ENCODE data around the gene ZCCHC14.

ZCCHC14 gene

GRCh38 chr16:87492721-87493607 lies at the start of gene ZCCHC14:
ZCCHC14 (minus strand) TSS chr16:87493024; CDS start chr16:87492238, 786 bp downstream.
- peak; percentile 96 for DNase-seq

GRCh38 chr16:87541872-87542234 lies 49.0 kb upstream of the ZCCHC14 start:
- no peak for DNase-seq

GRCh38 chr16:87541147-87541871 lies 48.5 kb upstream of the ZCCHC14 start:
- DNase-seq = peak; percentile 5

- no peak for DNase-seq
These were observed 48.0 kb upstream of the ZCCHC14 start for GRCh38 chr16:87540897-87541146.

GRCh38 chr16:87540072-87540896 lies 47.5 kb upstream of the ZCCHC14 start:
- no peak for DNase-seq

- no peak for DNase-seq
These were observed 46.3 kb upstream of the ZCCHC14 start for GRCh38 chr16:87539113-87539512.

GRCh38 chr16:87538594-87538993 lies 45.8 kb upstream of the ZCCHC14 start:
- no peak for DNase-seq

- DNase-seq = no peak
These were observed 45.3 kb upstream of the ZCCHC14 start for GRCh38 chr16:87538160-87538559.

- no peak for DNase-seq
These were observed 43.9 kb upstream of the ZCCHC14 start for GRCh38 chr16:87536795-87537142.

GRCh38 chr16:87535855-87536794 lies 43.3 kb upstream of the ZCCHC14 start:
- no peak for DNase-seq

- no peak for DNase-seq
These were observed 42.6 kb upstream of the ZCCHC14 start for GRCh38 chr16:87535457-87535854.

- DNase-seq = no peak
These were observed 41.9 kb upstream of the ZCCHC14 start for GRCh38 chr16:87534751-87535150.

GRCh38 chr16:87534030-87534653 lies 41.3 kb upstream of the ZCCHC14 start:
- DNase-seq = no peak

- no peak for DNase-seq
These were observed 40.2 kb upstream of the ZCCHC14 start for GRCh38 chr16:87533061-87533460.

GRCh38 chr16:87531418-87531817 lies 38.6 kb upstream of the ZCCHC14 start:
- DNase-seq = peak; percentile 10

- no peak for DNase-seq
These were observed 36.1 kb upstream of the ZCCHC14 start for GRCh38 chr16:87528690-87529579.

GRCh38 chr16:87527055-87527724 lies 34.4 kb upstream of the ZCCHC14 start:
- no peak for DNase-seq

GRCh38 chr16:87526238-87526947 lies 33.6 kb upstream of the ZCCHC14 start:
- DNase-seq = no peak

GRCh38 chr16:87525352-87525751 lies 32.5 kb upstream of the ZCCHC14 start:
- no peak for DNase-seq

- no peak for DNase-seq
These were observed 31.6 kb upstream of the ZCCHC14 start for GRCh38 chr16:87524407-87524806.

Data from NCI-H345 (cell line).